NCI-H187 (cell line): ENCODE results near the gene VSTM2L.

ENCODE experiments used
- DNase-seq, 2 experiments: peaks; one replicate each; lab custom pipeline; 2025; lab: John Stamatoyannopoulos, UW

VSTM2L gene

DNA sequence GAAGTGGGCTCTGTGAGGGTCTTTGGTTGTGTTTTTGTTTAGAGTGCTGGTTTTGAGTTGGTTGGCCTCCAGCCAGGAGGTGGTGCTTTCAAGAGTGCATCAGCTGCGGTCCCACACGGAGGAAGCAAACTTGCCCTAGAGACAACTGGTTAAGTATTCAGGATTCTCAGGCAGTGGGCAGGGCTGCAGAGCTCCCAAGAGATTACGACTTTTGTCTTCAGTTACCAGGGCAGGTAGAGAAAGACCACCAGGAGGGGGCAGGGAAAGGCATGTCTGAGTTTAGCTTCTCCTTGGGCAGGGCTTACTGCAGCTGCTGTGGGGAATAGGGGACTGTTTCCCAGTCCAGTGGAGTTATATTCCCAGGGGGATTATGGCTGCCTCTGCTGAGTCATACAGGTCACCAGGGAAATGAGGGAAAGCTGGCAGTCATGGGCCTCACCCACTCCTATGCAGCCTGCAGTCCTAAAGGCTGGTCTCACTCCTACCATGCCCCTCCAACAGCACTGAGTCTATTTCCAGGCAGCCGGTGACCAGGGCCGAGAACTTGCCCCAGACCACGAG is 66.0 kb downstream of the VSTM2L start:
- DNase-seq, result peak; percentile 69 to 76

GRCh38 chr20:37969949-37970855 is 67.3 kb downstream of the VSTM2L start:
- DNase-seq, result no peak

GRCh38 chr20:37970856-37971245 is 67.9 kb downstream of the VSTM2L start:
- no peak for DNase-seq

DNA sequence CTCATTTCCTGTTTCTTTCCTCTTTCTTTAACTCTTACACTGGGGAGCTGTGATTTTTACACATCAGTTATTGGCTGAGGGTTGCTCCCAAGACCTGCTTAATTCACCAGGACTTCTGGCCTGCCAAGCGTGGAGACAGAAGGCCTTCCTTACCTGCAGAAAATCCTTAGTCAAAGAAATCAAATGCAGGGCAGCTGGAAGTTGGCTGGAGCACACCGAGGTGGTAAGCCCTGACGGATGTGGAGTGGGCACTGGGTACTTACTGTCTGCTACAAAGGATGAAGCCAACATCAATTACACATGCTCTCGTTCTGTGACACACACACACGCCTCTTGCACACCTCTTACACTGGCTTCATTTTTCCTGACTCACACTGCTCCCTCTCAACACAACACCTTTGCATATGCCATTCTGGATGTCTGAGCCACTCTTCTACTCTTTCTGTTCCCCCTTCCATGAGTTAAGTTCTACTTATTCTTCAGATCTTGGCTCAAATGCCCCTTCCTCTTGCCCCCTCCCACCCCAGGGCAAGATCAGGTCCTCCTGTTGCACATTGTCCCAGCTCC is 68.7 kb downstream of the VSTM2L start:
- DNase-seq, result no peak

GRCh38 chr20:37972256-37973058 is 69.5 kb downstream of the VSTM2L start:
- no peak for DNase-seq

- no peak for DNase-seq
These were observed 70.4 kb downstream of the VSTM2L start for GRCh38 chr20:37973059-37973910.

GRCh38 chr20:37976887-37977286 is 74.0 kb downstream of the VSTM2L start:
- DNase-seq, result no peak

GRCh38 chr20:37977338-37977737 is 74.4 kb downstream of the VSTM2L start:
- no peak for DNase-seq

DNA sequence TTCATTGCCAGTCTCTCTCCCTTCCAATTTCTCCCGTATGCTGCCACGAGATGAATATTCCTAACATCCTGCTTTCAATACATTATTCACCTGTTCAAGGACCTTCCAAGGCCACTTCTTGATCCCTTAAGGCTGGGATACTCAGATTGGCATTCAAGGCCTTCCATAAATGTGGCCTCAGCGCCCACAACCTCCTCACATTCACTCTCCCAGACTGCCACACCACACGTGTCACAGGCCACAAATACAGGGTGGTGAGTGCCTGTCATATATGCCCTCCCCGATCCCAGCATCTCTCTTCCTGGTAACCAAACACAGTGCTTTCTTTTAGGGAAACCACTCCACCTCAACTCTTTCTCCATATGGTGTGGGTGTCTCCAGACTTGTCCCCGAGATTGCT is 74.9 kb downstream of the VSTM2L start:
- DNase-seq, result no peak

- DNase-seq, result no peak
These were observed 76.4 kb downstream of the VSTM2L start for GRCh38 chr20:37979021-37979985.

DNA sequence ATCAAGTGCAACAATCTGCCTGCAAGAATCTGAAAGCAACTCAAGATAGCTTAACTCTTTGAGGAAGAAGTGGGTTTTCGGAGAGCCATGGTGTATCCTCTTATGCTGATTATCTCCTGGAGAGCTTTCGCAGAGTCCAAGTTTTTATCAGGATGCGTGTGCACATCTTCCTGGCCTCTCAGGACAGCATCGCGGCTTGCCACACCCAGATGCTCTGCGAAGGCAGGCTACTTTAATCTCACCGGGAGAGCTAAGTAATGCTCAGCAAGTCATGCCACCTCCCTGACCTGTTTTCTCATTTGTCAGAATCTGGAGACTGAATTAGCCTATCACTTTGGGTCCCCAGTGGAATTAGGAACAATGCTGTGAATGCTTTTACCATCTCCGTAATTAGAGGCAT is 77.5 kb downstream of the VSTM2L start:
- DNase-seq, result no peak

DNA sequence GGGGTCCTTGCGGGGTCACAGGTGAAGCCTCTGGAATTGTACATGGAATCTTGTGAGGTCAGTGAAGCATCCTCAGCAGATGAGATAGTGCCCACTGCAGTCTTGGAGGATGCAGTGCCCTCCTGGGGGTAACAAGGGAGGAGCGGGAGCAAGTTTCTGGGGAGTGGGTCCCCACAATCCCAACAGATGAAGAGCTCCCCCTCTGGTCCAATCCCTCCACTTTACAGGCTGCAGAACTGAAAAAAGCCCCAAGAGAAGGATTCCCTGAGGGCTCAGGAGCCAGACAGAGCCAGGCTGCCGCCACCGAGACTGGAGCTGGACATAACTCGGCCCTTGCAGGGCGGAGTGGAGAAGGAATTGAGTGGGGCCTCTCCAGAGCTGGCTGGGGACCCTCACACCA is 77.9 kb downstream of the VSTM2L start:
- DNase-seq, result no peak

GRCh38 chr20:37981568-37981967 is 78.6 kb downstream of the VSTM2L start:
- no peak for DNase-seq

DNA sequence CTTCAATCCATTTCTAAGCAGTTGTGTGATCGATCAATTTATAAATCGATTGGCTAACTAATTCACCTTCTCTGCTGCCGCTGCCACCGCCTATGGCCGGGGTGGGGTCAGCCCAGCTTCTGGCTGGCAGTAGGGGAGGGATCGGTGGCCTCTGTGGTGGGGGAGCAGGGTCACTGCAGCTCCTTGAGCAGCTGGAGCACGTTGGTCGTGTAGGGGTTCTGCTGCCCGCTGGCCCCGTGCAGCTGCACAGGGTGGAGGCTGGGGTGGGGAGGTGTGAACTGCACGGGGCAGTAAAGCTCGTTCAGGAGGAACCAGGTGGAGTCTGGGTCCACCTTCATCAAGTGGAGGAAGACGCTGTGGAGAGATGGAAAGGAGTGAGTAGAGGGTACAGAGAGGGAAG is 80.4 kb downstream of the VSTM2L start:
- no peak for DNase-seq

- no peak for DNase-seq
These were observed 81.3 kb downstream of the VSTM2L start for GRCh38 chr20:37984018-37984785.

DNA sequence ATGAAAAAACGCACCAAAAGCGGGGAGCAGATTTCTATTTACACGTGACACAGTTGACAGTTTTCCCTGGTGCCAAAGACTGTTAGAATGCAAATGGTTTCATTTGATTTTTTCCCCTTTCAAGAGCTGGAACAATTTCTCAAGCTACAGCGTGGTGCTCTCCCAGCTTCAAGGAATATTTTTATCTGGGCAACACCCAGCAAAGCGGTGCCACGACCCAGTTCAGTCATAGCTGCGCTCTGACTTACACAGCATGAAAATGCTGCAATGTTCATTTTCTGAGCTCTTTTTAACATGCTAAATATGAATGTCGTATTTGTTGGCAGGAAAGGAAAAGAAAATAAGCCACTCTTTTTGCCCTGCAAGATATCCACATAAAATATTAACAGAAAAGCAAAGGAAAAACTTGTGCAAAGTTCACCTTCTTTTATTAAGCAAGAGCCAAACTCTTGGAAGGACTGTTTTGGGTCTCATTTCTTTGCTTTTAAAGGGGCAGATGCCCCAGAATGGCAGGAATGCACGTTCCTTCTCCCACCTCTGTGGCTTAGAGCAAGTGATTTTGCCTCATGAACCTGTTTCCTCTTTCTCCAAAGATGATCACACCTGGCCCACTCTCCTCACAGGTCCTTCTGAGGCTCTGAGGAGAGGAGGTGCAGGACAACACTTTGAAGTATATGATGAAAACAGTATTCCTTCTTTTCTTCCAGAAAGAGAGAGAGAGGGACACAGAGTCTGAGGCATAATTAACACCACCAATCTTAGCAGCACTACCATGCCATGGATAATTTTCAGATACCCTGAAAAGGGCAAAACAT is 83.3 kb downstream of the VSTM2L start:
- no peak for DNase-seq

- DNase-seq, result no peak
These were observed 84.1 kb downstream of the VSTM2L start for GRCh38 chr20:37986873-37987601.
